NCI-H2107 (cell line): Measurements from ENCODE around the gene ITPA.

ENCODE experiments used
- DNase-seq: peaks from one replicate; lab custom pipeline; 2025; lab: John Stamatoyannopoulos, UW

Gene ITPA

DNA sequence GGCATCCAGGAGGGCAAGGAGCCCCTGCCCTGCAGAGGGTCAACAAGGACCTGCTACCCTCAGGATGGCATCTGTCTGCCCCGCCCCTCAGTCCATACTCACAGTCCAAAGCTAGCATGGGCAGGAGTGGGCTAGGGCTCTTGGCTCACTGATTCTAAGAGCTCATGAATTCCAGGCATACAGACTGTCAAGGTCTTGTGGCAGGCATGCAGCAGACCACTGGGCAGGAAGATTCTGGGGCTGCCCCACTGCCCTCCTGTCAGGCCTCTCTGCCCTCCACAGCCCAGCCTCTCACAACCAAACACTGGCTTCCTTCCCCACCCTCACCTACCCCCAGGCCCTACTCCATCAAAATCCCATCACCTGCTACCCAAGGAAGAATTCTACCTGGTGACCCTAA is 35.3 kb downstream of the ITPA start:
- DNase-seq: no peak

DNA sequence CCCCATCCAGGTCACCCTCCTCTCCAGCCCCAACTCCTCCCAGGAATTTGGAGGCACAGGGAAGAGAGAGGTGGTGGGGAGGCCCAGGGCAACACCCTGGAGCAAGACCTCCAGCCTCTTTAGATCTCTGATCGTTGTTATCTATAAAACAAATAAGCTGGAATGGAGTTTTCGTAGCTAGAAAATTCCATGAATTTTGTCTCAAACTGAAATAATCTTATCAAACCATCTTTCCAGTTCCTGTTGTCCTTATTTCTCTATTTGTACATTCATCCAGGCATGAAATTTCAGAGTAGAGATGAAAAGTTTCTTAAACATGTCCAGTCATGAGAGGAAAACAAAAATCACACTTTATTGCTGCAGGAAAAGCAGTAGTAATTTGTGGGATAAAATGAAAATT is 35.9 kb downstream of the ITPA start:
- DNase-seq: no peak

GRCh38 chr20:3245711-3246110 is 36.4 kb downstream of the ITPA start:
- DNase-seq: no peak

DNA sequence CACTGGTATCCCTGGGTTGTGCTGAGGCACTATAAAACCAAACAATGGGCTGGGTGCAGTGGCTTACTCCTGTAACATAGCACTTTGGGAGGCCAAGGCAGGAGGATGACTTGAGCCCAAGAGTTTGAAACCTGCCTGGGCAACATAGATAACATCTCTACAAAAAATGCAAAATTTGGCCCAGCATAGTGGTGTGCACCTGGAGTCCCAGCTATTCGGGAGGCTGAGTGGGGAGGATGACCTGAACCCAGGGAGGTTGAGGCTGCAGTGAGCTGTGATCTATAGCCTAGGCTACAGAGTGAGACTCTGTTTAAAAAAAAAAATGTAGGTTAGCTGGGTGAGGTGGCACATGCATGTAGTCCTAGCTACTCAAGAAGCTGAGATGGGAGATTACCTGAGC is 37.4 kb downstream of the ITPA start:
- DNase-seq: no peak

DNA sequence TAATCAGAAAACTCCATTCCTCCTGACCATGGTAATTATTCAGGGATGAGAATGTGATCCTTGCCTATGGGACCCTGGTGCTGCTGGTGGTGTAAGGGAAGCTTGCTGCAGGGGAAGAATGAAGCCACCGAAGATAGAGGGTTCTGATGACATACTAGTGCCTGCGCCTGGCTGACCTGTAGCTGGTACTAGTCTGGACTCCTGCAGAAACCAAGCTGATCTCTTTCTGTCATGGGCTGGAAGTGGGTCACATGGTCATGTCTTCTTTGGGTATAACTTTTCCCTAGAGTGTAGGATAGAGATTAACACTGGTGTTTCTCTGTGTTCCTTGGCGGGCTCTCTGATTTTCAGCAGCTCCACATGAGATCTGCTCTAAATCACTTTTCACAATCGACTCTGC is 38.3 kb downstream of the ITPA start:
- no peak for DNase-seq

DNA sequence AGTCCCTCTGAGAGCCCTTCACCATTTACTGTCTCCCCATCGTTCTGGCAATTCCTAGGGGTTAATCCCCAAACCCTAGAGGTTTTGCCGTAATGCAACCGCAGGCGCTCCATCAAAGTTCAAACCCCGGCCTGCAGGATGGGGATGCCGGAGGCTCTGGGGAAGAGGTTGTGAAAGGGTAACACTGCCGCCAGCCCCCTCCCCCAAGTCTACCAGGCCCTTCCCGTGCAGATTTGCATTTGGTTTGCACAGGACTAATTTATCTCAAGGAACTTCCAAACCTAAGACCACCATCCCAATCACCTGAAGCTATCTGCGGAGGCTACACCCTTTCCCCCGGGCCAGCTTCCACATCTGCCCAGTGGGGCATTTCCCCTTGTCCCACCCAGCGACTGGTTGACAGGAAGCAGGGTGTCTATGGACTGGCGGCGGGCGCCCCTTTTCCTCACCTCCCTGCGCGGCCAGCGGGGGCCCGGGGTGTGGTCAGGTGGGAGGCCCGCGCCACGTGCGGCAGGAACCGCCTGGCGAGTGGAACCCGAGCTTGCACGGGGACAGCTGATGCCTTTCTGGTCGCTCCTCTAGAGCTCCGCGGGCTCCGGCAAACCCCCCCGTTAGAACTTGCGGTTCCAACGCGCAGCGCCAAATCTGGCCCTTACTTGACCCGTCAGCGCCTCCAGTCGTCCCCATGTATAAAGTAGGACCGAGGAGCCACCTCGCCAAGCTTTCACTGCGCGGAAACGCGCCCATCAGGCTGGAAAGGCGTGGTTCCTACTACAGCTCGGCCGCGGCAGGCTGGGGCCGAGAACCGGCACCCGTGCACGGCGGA is 39.1 kb downstream of the ITPA start:
- DNase-seq: no peak

DNA sequence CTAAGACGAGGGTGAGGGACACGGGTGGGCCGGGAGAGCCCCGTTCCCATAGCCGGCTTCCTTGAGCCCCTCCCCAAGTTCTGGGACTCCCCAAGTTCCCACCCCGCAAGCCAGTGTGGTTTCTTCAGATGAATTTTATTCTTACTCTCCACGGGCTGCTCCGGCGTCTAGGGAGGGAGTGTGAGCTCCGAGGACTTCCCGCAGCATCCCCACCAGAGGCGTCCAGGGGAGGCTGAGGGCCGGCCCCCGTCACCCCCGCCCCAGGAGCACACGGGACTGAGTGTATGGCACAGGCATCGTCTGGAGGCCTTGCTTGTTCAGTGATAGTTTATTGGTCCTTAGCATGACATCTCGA is 39.7 kb downstream of the ITPA start:
- DNase-seq: no peak

DNA sequence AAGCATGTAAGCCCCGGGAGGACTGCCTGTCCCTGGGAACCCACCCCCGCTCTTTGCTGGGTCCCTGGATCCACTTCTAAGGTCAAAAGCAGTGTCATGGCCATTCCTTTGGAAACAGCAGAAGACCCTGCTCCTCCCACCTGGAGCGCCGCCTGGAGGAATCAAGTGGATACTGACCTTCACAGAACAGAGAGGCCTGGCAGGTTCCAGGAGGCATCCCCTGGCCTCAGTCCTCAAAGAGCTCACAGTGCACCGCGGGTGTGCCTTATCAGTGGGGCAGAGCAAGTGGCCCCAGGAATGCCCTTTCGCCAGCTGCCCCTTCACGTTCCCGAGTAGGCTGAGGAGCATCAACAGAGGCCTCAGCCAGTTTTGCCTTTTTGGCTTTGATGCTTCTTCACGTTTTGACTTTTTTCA is 40.8 kb downstream of the ITPA start:
- DNase-seq: no peak

GRCh38 chr20:3251806-3252205 is 42.5 kb downstream of the ITPA start:
- DNase-seq: no peak

DNA sequence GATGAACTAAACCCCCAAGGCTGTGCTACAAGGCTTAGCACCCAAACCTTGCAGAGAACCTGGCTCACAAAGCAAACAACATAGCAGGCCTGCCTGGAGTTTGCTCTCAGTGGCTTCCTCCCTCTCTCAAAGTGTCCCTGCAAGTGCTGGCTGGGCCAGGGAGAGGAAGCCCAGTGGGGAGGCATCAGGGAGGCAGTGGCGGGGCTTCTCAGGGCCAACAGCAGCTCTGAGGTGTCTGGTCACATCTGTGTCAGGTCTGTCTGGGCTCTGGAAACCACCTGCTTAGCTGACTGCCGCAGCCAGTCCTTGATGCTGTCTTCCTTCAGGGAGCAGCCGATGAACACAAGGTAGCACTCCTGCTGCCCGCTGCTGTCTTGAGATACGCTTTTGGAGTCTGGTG is 46.4 kb downstream of the ITPA start:
- DNase-seq: no peak

GRCh38 chr20:3258429-3258828 is 49.1 kb downstream of the ITPA start:
- DNase-seq: no peak

- no peak for DNase-seq
These were observed 53.3 kb downstream of the ITPA start for GRCh38 chr20:3262566-3262965.

DNA sequence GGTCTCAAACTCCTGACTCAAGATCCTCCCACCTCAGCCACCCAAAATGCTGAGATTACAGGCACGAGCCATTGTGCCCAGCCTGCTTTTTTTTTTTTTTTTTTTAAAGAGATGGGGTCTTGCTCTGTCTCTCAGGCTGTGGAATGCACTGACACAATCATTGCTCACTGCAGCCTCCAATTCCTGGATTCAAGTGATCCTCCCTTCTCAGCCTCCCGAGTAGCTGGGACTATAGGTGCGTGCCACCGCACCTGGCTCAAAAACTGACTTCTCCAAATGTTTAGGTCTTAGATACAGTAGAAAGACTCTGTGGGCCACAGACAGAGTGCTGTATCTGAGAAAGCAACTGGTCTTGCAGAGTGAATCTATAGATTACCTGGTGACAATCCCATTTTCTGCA is 60.8 kb downstream of the ITPA start:
- DNase-seq: no peak

GRCh38 chr20:3273371-3273770 is 64.1 kb downstream of the ITPA start:
- DNase-seq: no peak
